K562 (cell line): ENCODE results near the gene INPP4B. TPM values are rescaled to one million over a fixed set of nuclear protein-coding genes. Genes with fewer than 3 reads are reported as not detected.

Source experiments
- ATAC-seq: fragments of 200-7000 bp; cut with Tn5 transposase; 3 replicates; pipeline ENCODE4 v1.9.1; 2020; ENCODE audit warnings: moderate library complexity
- BruUV-seq: library from RNA; stranded (reverse); fragments of 400-500 nt; replicated peaks from 2 replicates; lab custom pipeline; 2021; lab: Mats Ljungman, UMichigan
- CTCF ChIA-PET: fragments of 300-600 bp; formaldehyde crosslinking; extraction: SDS; loops from one replicate; lab custom pipeline; 2021; ENCODE audit warnings: low intra/inter-chr PET ratio; lab: Yijun Ruan, JAX
- POLR2A ChIA-PET: fragments of 300-600, 350-650 bp; sonication (Branson Sonifier 250); formaldehyde crosslinking; extraction: SDS; loops from one replicate; lab custom pipeline; 2021; ENCODE audit warnings: antibody characterized with exemption, inconsistent platforms; lab: Yijun Ruan, JAX
- DNase-seq, 4 experiments: peaks; one replicate each; pipeline versions ENCODE4 v3.0.0 to v3.0.0-alpha.2; 2011 to 2018; ENCODE audit warnings: low spot score in 3 of 4, mixed read lengths in 3 of 4; ENCODE audit errors: extremely low read depth in 1 of 4
- FAIRE-seq: peaks from 2 replicates; lab custom pipeline; 2011; peaks lifted over from hg19 to GRCh38; lab: Jason Lieb, UNC
- H2AFZ ChIP-seq: 2 replicates; pipeline ENCODE4 v1.6.0; 2011; ENCODE audit warnings: low read depth, low read length, control low read depth, inconsistent platforms
- H3K27ac ChIP-seq: fragments of 200-600 bp; 3 replicates; pipeline ENCODE4 v1.8.0; 2011; ENCODE audit warnings: low read depth, mild to moderate bottlenecking, control low read depth, inconsistent platforms, low read length, moderate library complexity, mixed read lengths; ENCODE audit errors: extremely low read depth
- H3K27me3 ChIP-seq, 2 experiments: fragments of 300-600 bp in 1 of 2; 2 replicates in 1 of 2; 3 replicates in 1 of 2; pipeline versions ENCODE4 v1.6.0 to v1.8.0; 2011; ENCODE audit warnings: inconsistent platforms in 2 of 2, low read length in 2 of 2, mild to moderate bottlenecking in 1 of 2, mixed read lengths in 1 of 2, moderate library complexity in 1 of 2; ENCODE audit not compliant: control insufficient read depth in 2 of 2, insufficient read depth in 2 of 2
- H3K36me3 ChIP-seq: fragments of 300-600 bp; 3 replicates; pipeline ENCODE4 v1.8.0; 2011; ENCODE audit warnings: mild to moderate bottlenecking, low read length, inconsistent platforms; ENCODE audit not compliant: control insufficient read depth, insufficient read depth
- H3K4me1 ChIP-seq, 2 experiments: fragments of 200-600 bp in 1 of 2; replicated peaks in 1 of 2; 2 replicates in 1 of 2; 3 replicates in 1 of 2; pipeline versions ENCODE4 v1.5.1 to v1.8.0; 2011; ENCODE audit warnings: inconsistent platforms in 2 of 2, low read length in 2 of 2, mild to moderate bottlenecking in 1 of 2, mixed read lengths in 1 of 2, moderate library complexity in 1 of 2; ENCODE audit not compliant: control insufficient read depth in 2 of 2, insufficient read depth in 2 of 2
- H3K4me2 ChIP-seq: 2 replicates; pipeline ENCODE4 v1.6.1; 2011; ENCODE audit warnings: low read length, control low read depth, inconsistent platforms, mixed read lengths; ENCODE audit not compliant: insufficient read depth
- H3K4me3 ChIP-seq: fragments of 200-600 bp; sonication (generic), shearing (Covaris generic); 2 replicates; pipeline ENCODE4 v1.5.1; 2016; ENCODE audit warnings: control low read depth, inconsistent platforms
- H3K79me2 ChIP-seq: fragments of 200-600 bp; 3 replicates; pipeline ENCODE4 v1.8.0; 2011; ENCODE audit warnings: low read length, inconsistent platforms; ENCODE audit not compliant: control insufficient read depth, insufficient read depth
- H3K9ac ChIP-seq, 2 experiments: 2 replicates each; pipeline versions ENCODE4 v1.6.0 to v1.6.1; 2011; ENCODE audit warnings: low read depth in 2 of 2, low read length in 2 of 2, control low read depth in 1 of 2, inconsistent platforms in 1 of 2, mild to moderate bottlenecking in 1 of 2, mixed read lengths in 1 of 2; ENCODE audit not compliant: insufficient read depth in 1 of 2
- H3K9me1 ChIP-seq: one replicate; pipeline ENCODE4 v1.6.0; 2011; ENCODE audit warnings: inconsistent platforms, mild to moderate bottlenecking, low read length, moderate library complexity; ENCODE audit not compliant: control insufficient read depth, insufficient read depth
- H3K9me3 ChIP-seq: replicated peaks from 2 replicates; pipeline ENCODE4 v1.5.1; 2011; ENCODE audit warnings: low read depth, low read length, inconsistent platforms; ENCODE audit not compliant: control insufficient read depth, insufficient read depth
- H4K20me1 ChIP-seq: replicated peaks from 2 replicates; pipeline ENCODE4 v1.6.1; 2011; ENCODE audit warnings: low read length, inconsistent platforms, mixed read lengths; ENCODE audit not compliant: control insufficient read depth, insufficient read depth
- CBX8 ChIP-seq: fragments of 200-600 bp; sonication (generic); IDR thresholded peaks from 2 replicates; pipeline ENCODE4 v1.6.1; 2012; ENCODE audit warnings: borderline replicate concordance, mixed run types, low read depth, mild to moderate bottlenecking, moderate library complexity, mixed read lengths, low read length, control low read depth, inconsistent platforms; ENCODE audit not compliant: poor library complexity, severe bottlenecking; ENCODE audit errors: extremely low read depth
- ZBTB34 ChIP-seq: fragments of 250-450 bp; sonication (Bioruptor Pico); IDR thresholded peaks from 2 replicates; pipeline ENCODE4 v1.8.0; 2021; ENCODE audit warnings: mild to moderate bottlenecking, moderate library complexity
- ZBTB8A ChIP-seq: fragments of 450-650 bp; IDR thresholded peaks from 2 replicates; pipeline ENCODE4 v1.6.1; 2018; ENCODE audit warnings: mild to moderate bottlenecking, moderate library complexity; ENCODE audit not compliant: partially characterized antibody
- ZNF239 ChIP-seq: fragments of 250-450 bp; sonication (Bioruptor Pico); IDR thresholded peaks from 2 replicates; pipeline ENCODE4 v1.4.0; 2020; ENCODE audit warnings: mild to moderate bottlenecking
- ZNF24 ChIP-seq: fragments of 450-650 bp; IDR thresholded peaks from 2 replicates; pipeline ENCODE4 v1.6.1; 2016
- WGBS: fragments of 100-300 bp; shearing (Covaris generic); methylation state at CpG from one replicate; pipeline ENCODE4 v1.1.6; 2016; ENCODE audit warnings: low coverage, mixed read lengths; ENCODE audit not compliant: insufficient coverage; ENCODE audit errors: missing lambda C conversion rate; 5-methylcytosine and 5-hydroxymethylcytosine counted together
- in situ Hi-C: fragments of 300-500 bp; cut with MboI; formaldehyde crosslinking; loops from 4 replicates; pipeline ENCODE4 v1.15.0; 2018; ENCODE audit warnings: inconsistent platforms, mixed read lengths
- intact Hi-C: fragments of 100-400 bp; cut with micrococcal nuclease; formaldehyde crosslinking; loops from 2 replicates; pipeline ENCODE4 v1.14.2; 2022
- polyA plus RNA-seq, 8 experiments: library from polyadenylated mRNA; depleted of rRNA in 4 of 8; stranded (reverse) in 5 of 8; unstranded in 3 of 8; fragments of >200 nt; fragmentation: Nextera tagmentation in 2 of 8; fragmentation: Illumina TruSeq in 1 of 8; extraction: Ambion mirVana in 2 of 8; extraction: Trizol in 1 of 8; gene quantifications; 2 replicates each; pipeline versions ENCODE4 v1.2.1 to v1.2.3, GENCODE V29; 2011 to 2014; ENCODE audit warnings: inconsistent platforms in 1 of 8, missing spikeins in 1 of 8
- total RNA-seq, 7 experiments: library from RNA; depleted of rRNA in 6 of 7; stranded (reverse); fragments of >200 nt in 6 of 7; fragmentation: Illumina TruSeq in 2 of 7; extraction: Trizol in 2 of 7; gene quantifications; 2 replicates each; pipeline versions ENCODE4 v1.2.1 to v1.2.3, GENCODE V29; 2011 to 2021; ENCODE audit warnings: low replicate concordance in 1 of 7
- TF ChIP-seq, protein P1 (sequence below): fragments of 450-650 bp; IDR thresholded peaks from 2 replicates; pipeline ENCODE4 v1.6.1; 2016; ENCODE audit warnings: mild to moderate bottlenecking

Gene INPP4B
- total and polyA plus RNA-seq, 9 of the 15 experiments (the other 6 are each of a cell fraction or from before 2014, with no cell fraction given) = 0.04 to 0.11 TPM; not detected in 7

- 0 out of 2 replicates have a peak, but pooled peaks cover 2% of the 10 kb centered on the region for H3K9me3 ChIP-seq
- H3K27ac ChIP-seq = no peak overlapping the region
- no peaks in the 10 kb centered on the region for H3K9me1 ChIP-seq
- CTCF ChIA-PET = interaction anchor here (0.5 kb wide), 1 partner anchor 653 kb away, joined by 3 read pairs; no protein-coding TSS in a partner anchor
- intact Hi-C loops = no loop called here
- in situ Hi-C loops = no loop called here
- H3K4me1 ChIP-seq = no peaks in the 10 kb centered on the region
- TF ChIP-seq, protein P1, sequence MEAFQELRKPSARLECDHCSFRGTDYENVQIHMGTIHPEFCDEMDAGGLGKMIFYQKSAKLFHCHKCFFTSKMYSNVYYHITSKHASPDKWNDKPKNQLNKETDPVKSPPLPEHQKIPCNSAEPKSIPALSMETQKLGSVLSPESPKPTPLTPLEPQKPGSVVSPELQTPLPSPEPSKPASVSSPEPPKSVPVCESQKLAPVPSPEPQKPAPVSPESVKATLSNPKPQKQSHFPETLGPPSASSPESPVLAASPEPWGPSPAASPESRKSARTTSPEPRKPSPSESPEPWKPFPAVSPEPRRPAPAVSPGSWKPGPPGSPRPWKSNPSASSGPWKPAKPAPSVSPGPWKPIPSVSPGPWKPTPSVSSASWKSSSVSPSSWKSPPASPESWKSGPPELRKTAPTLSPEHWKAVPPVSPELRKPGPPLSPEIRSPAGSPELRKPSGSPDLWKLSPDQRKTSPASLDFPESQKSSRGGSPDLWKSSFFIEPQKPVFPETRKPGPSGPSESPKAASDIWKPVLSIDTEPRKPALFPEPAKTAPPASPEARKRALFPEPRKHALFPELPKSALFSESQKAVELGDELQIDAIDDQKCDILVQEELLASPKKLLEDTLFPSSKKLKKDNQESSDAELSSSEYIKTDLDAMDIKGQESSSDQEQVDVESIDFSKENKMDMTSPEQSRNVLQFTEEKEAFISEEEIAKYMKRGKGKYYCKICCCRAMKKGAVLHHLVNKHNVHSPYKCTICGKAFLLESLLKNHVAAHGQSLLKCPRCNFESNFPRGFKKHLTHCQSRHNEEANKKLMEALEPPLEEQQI = no peak
- TF ChIP-seq ZBTB8A (no peak), ZNF24 (no peak), CBX8 (no peak), ZBTB34 (no peak), ZNF239 (CRISPR knock-in tag) (no peak)
- no TSS peak for BruUV-seq
- no peaks in the 10 kb centered on the region for H3K36me3 ChIP-seq
- WGBS = 0% methylated on average over 2 of the region's 2 CpGs
- no peak overlapping the region for H2AFZ ChIP-seq
- H3K79me2 ChIP-seq = no peaks in the 10 kb centered on the region
- no peaks in the 10 kb centered on the region for H4K20me1 ChIP-seq
- H3K4me3 ChIP-seq = no peak overlapping the region
- FAIRE-seq = no peak
- H3K27me3 ChIP-seq = no peaks in the 10 kb centered on the region
- H3K4me2 ChIP-seq = no peak overlapping the region
- no peak for DNase-seq
- H3K9ac ChIP-seq = no peak overlapping the region
- POLR2A ChIA-PET = no interaction called here
- ATAC-seq = no peak
Observed at GRCh38 chr4:142762280-142762679, 83.8 kb downstream of the INPP4B start.
